Endothelial cell of umbilical vein (primary cell): Measurements from ENCODE around the gene SKI. TPM values are rescaled to one million over a fixed set of nuclear protein-coding genes. Genes with fewer than 3 reads are reported as not detected.
A peak's percentile ranks its signal among the peaks of the same experiment; 100 is the strongest.

Experiments used
- BruUV-seq: library from RNA; stranded (reverse); fragments of 400-500 nt; replicated peaks from 2 replicates; lab custom pipeline; 2021; lab: Mats Ljungman, UMichigan
- CTCF ChIA-PET: fragments of 300-600, 350-600 bp; sonication (Branson Sonifier 250); formaldehyde crosslinking; loops from one replicate; lab custom pipeline; 2021; ENCODE audit warnings: antibody characterized with exemption, inconsistent platforms; lab: Charles Lee
- POLR2A ChIA-PET: fragments of 300-600, 350-600 bp; sonication (Branson Sonifier 250); formaldehyde crosslinking; loops from one replicate; lab custom pipeline; 2021; ENCODE audit warnings: antibody characterized with exemption, inconsistent platforms; lab: Charles Lee
- DNase-seq: peaks from one replicate; pipeline ENCODE4 v3.0.0-alpha.2; 2011; ENCODE audit warnings: low read depth, low spot score
- FAIRE-seq: peaks from 2 replicates; lab custom pipeline; 2011; peaks lifted over from hg19 to GRCh38; lab: Jason Lieb, UNC
- H2AFZ ChIP-seq: 2 replicates; pipeline ENCODE4 v1.6.0; 2012; ENCODE audit warnings: low read depth, low read length, control low read depth, inconsistent platforms
- H3K27ac ChIP-seq: 2 replicates; pipeline ENCODE4 v1.5.1; 2011; ENCODE audit warnings: low read depth, mild to moderate bottlenecking, control low read depth, low read length, moderate library complexity; ENCODE audit not compliant: insufficient read depth
- H3K27me3 ChIP-seq, 2 experiments: 2 replicates each; pipeline versions ENCODE4 v1.6.0 to v1.6.1; 2011; ENCODE audit warnings: low read length in 2 of 2, mixed read lengths in 1 of 2; ENCODE audit not compliant: control insufficient read depth in 2 of 2, insufficient read depth in 2 of 2
- H3K36me3 ChIP-seq, 2 experiments: 2 replicates in 1 of 2; 3 replicates in 1 of 2; pipeline ENCODE4 v1.5.1; 2011; ENCODE audit warnings: low read length in 2 of 2, mild to moderate bottlenecking in 1 of 2, moderate library complexity in 1 of 2; ENCODE audit not compliant: control insufficient read depth in 2 of 2, insufficient read depth in 2 of 2; ENCODE audit errors: extremely low read depth in 1 of 2
- H3K4me1 ChIP-seq: 3 replicates; pipeline ENCODE4 v1.5.1; 2011; ENCODE audit warnings: mild to moderate bottlenecking, low read length; ENCODE audit not compliant: control insufficient read depth, insufficient read depth; ENCODE audit errors: extremely low read depth
- H3K4me2 ChIP-seq: 2 replicates; pipeline ENCODE4 v1.6.1; 2011; ENCODE audit warnings: low read length, control low read depth, mixed read lengths; ENCODE audit not compliant: insufficient read depth
- H3K4me3 ChIP-seq, 3 experiments: fragments of 200-600 bp in 1 of 3; sonication (generic), shearing (Covaris generic) in 1 of 3; replicated peaks in 1 of 3; 2 replicates each; pipeline ENCODE4 v1.5.1; 2011 to 2016; ENCODE audit warnings: control low read depth in 3 of 3, low read length in 3 of 3, mild to moderate bottlenecking in 2 of 3, inconsistent platforms in 1 of 3, low read depth in 1 of 3, moderate library complexity in 1 of 3; ENCODE audit not compliant: insufficient read depth in 1 of 3
- H3K79me2 ChIP-seq: 2 replicates; pipeline ENCODE4 v1.6.0; 2012; ENCODE audit warnings: low read length, inconsistent platforms; ENCODE audit not compliant: control insufficient read depth, insufficient read depth
- H3K9ac ChIP-seq: replicated peaks from 2 replicates; pipeline ENCODE3; 2011; ENCODE audit warnings: low read length, control low read depth; ENCODE audit not compliant: insufficient read depth; ENCODE audit errors: extremely low read depth
- H3K9me1 ChIP-seq: replicated peaks from 3 replicates; pipeline ENCODE4 v1.6.0; 2011; ENCODE audit warnings: mild to moderate bottlenecking, low read length; ENCODE audit not compliant: control insufficient read depth, insufficient read depth; ENCODE audit errors: extremely low read depth
- H3K9me3 ChIP-seq: replicated peaks from 2 replicates; pipeline ENCODE4 v1.5.1; 2012; ENCODE audit warnings: low read length, inconsistent platforms; ENCODE audit not compliant: control insufficient read depth, insufficient read depth
- H4K20me1 ChIP-seq: replicated peaks from 2 replicates; pipeline ENCODE3; 2011; ENCODE audit warnings: mild to moderate bottlenecking, low read length; ENCODE audit not compliant: control insufficient read depth, insufficient read depth; ENCODE audit errors: extremely low read depth
- CTCF ChIP-seq, 2 donors: IDR thresholded peaks; 1 replicate in 1 of 2; 2 replicates in 1 of 2; pipeline ENCODE4 v1.5.1; 2011; ENCODE audit warnings: low read length in 2 of 2, mild to moderate bottlenecking in 2 of 2, moderate library complexity in 2 of 2, control low read depth in 1 of 2, inconsistent platforms in 1 of 2, low read depth in 1 of 2; ENCODE audit not compliant: insufficient read depth in 1 of 2; ENCODE audit errors: extremely low read depth in 1 of 2
- EZH2 ChIP-seq: IDR thresholded peaks from 2 replicates; pipeline ENCODE4 v1.6.1; 2012; ENCODE audit warnings: borderline replicate concordance, low read depth, mild to moderate bottlenecking, moderate library complexity, low read length, inconsistent platforms; ENCODE audit not compliant: severe bottlenecking
- FOS ChIP-seq: IDR thresholded peaks from 2 replicates; pipeline ENCODE4 v1.6.1; 2011; ENCODE audit warnings: mild to moderate bottlenecking, low read length, moderate library complexity, borderline replicate concordance; ENCODE audit not compliant: insufficient read depth
- GATA2 ChIP-seq: IDR thresholded peaks from 2 replicates; pipeline ENCODE4 v1.7.0; 2011; ENCODE audit warnings: low read depth, mild to moderate bottlenecking, moderate library complexity, mixed read lengths, low read length; ENCODE audit not compliant: insufficient read length, insufficient read depth
- JUN ChIP-seq: IDR thresholded peaks from 2 replicates; pipeline ENCODE4 v1.6.1; 2011; ENCODE audit warnings: borderline replicate concordance, low read depth; ENCODE audit not compliant: insufficient read length, insufficient read depth
- MYC ChIP-seq: IDR thresholded peaks from one replicate; pipeline ENCODE4 v1.6.1; 2011; ENCODE audit warnings: mild to moderate bottlenecking, low read depth, low read length
- POLR2A ChIP-seq: IDR thresholded peaks from 2 replicates; pipeline ENCODE4 v1.6.1; 2012; ENCODE audit warnings: low read depth, mild to moderate bottlenecking, control low read depth, low read length
- dilution Hi-C: fragments of 300-500 bp; cut with MboI; formaldehyde crosslinking; loops from one replicate; pipeline ENCODE4 v1.15.0; 2019; ENCODE audit warnings: low sequenced_read_pairs; ENCODE audit not compliant: extremely low pct_ligation_motif_present
- intact Hi-C: fragments of 100-400 bp; cut with micrococcal nuclease; formaldehyde crosslinking; loops from one replicate; pipeline ENCODE4 v1.10.0; 2022
- polyA plus RNA-seq, 4 experiments: library from polyadenylated mRNA; depleted of rRNA in 3 of 4; stranded (reverse) in 3 of 4; unstranded in 1 of 4; fragments of >200 nt; gene quantifications; 2 replicates each; pipeline versions ENCODE4 v1.2.1 to v1.2.3, GENCODE V29; 2011 to 2012; ENCODE audit warnings: missing spikeins in 1 of 4
- total RNA-seq: library from RNA; stranded (reverse); gene quantifications from 2 replicates; pipeline ENCODE4 v1.2.3, GENCODE V29; 2021

The SKI gene
- total and polyA plus RNA-seq, 2 donors (not counting 3 experiments of a cell fraction or from before 2014, with no cell fraction given) = 11.6 to 80.3 TPM

- CTCF ChIA-PET = interaction anchor here (0.6 to 5.4 kb wide), 10 partner anchors 12 to 148 kb away, joined by 3 to 51 read pairs (median 4); partner anchors contain the start of gene FAAP20
- TF ChIP-seq FOS = no peak
- TF ChIP-seq CTCF (IDR thresholded peaks at IDR 0.05; ENCODE audit: extremely low read depth in 1 of 2, insufficient read depth in 1 of 2, low read depth in 1 of 2, low read length in 2 of 2) = peak in 1 of 2 donors; percentile 9
- Histone ChIP-seq H3K9me3 (no peaks in the 10 kb centered on the region), H3K9ac (peak overlapping the region; percentile 18), H3K4me1 (peaks cover 40% of the 10 kb centered on the region), H3K4me3 (peak overlapping the region in 2 of 3 experiments; percentile 0 to 10), H3K4me2 (peak overlapping the region; percentile 62), H3K36me3 (peaks cover 0 to 3% of the 10 kb centered on the region in 2 experiments), H3K79me2 (peaks cover 99% of the 10 kb centered on the region), H2AFZ (no peak overlapping the region), H4K20me1 (no peaks in the 10 kb centered on the region), H3K27me3 (no peaks in the 10 kb centered on the region), H3K27ac (peak overlapping the region; percentile 46), H3K9me1 (no peaks in the 10 kb centered on the region)
- intact Hi-C loops (loop anchor here (1.0 to 2.0 kb wide), 2 partner anchors 29 to 147 kb away; no protein-coding TSS in a partner anchor), dilution Hi-C loops (no loop called here)
- FAIRE-seq (peak; percentile 80), DNase-seq (peak; percentile 47)
- BruUV-seq = no TSS peak
- POLR2A ChIA-PET = no interaction called here
Measured at GRCh38 chr1:2233997-2234761, 6.1 kb downstream of the SKI start.

- Histone ChIP-seq H2AFZ (no peak overlapping the region), H3K4me3 (no peak overlapping the region), H3K9me3 (no peaks in the 10 kb centered on the region), H3K27me3 (no peaks in the 10 kb centered on the region), H3K27ac (peak overlapping the region; percentile 46), H3K4me2 (peak overlapping the region; percentile 62), H3K36me3 (peaks cover 0 to 3% of the 10 kb centered on the region in 2 experiments), H3K79me2 (peaks cover 99% of the 10 kb centered on the region), H3K9ac (peak overlapping the region; percentile 18), H3K4me1 (peaks cover 40% of the 10 kb centered on the region), H3K9me1 (no peaks in the 10 kb centered on the region), H4K20me1 (no peaks in the 10 kb centered on the region)
- no TSS peak for BruUV-seq
- no peak for FAIRE-seq
- dilution Hi-C loops = no loop called here
- no peak for TF ChIP-seq CTCF (IDR thresholded peaks at IDR 0.05; ENCODE audit: extremely low read depth in 1 of 2, insufficient read depth in 1 of 2, low read depth in 1 of 2, low read length in 2 of 2)
- no peak for TF ChIP-seq JUN
- TF ChIP-seq GATA2 = no peak
- no peak for TF ChIP-seq POLR2A
- TF ChIP-seq FOS = no peak
- TF ChIP-seq MYC = no peak
- TF ChIP-seq EZH2 = no peak
- DNase-seq = no peak
- CTCF ChIA-PET = interaction anchor here (0.7 to 5.4 kb wide), 6 partner anchors 22 to 147 kb away, joined by 3 to 51 read pairs (median 11); partner anchors contain the start of gene FAAP20
- POLR2A ChIA-PET = no interaction called here
- intact Hi-C loops = loop anchor here (1.0 kb wide), 1 partner anchor 147 kb away; no protein-coding TSS in a partner anchor
Measured at GRCh38 chr1:2234762-2235113, 6.6 kb downstream of the SKI start.
